CD14-positive monocyte (primary cell): ENCODE results near the gene ZNF181. TPM values are rescaled to one million over a fixed set of nuclear protein-coding genes. Genes with fewer than 3 reads are reported as not detected.
A peak's percentile ranks its signal among the peaks of the same experiment; 100 is the strongest.

Experiments used
- DNase-seq, 3 donors: peaks; one replicate each; pipeline ENCODE4 v3.0.0-alpha.2; 2011 to 2022
- H2AFZ ChIP-seq: 2 replicates; pipeline ENCODE4 v1.6.0; 2012; ENCODE audit warnings: mild to moderate bottlenecking, low read depth, low read length, inconsistent platforms; ENCODE audit not compliant: insufficient read depth, poor library complexity, severe bottlenecking
- H3K27ac ChIP-seq, 2 donors: 1 replicate in 1 of 2; 2 replicates in 1 of 2; pipeline ENCODE4 v1.5.1; 2012 to 2013; ENCODE audit warnings: low read length in 2 of 2, control low read depth in 1 of 2, inconsistent platforms in 1 of 2, low read depth in 1 of 2, mild to moderate bottlenecking in 1 of 2
- H3K27me3 ChIP-seq, 2 donors: one replicate each; pipeline versions ENCODE4 v1.6.0 to v1.6.1; 2011 to 2013; ENCODE audit warnings: low read length in 2 of 2; ENCODE audit not compliant: control insufficient read depth in 2 of 2, insufficient read depth in 2 of 2
- H3K36me3 ChIP-seq, 2 donors: replicated peaks in 1 of 2; 1 replicate in 1 of 2; 2 replicates in 1 of 2; pipeline versions ENCODE4 v1.5.1 to v1.6.1; 2012 to 2013; ENCODE audit warnings: low read length in 2 of 2, control low read depth in 1 of 2, inconsistent platforms in 1 of 2, mild to moderate bottlenecking in 1 of 2; ENCODE audit not compliant: insufficient read depth in 2 of 2, control insufficient read depth in 1 of 2
- H3K4me1 ChIP-seq, 2 donors: 1 replicate in 1 of 2; 2 replicates in 1 of 2; pipeline versions ENCODE4 v1.5.1 to v1.6.1; 2012 to 2013; ENCODE audit warnings: low read length in 2 of 2, control low read depth in 1 of 2, inconsistent platforms in 1 of 2, mild to moderate bottlenecking in 1 of 2, moderate library complexity in 1 of 2; ENCODE audit not compliant: insufficient read depth in 2 of 2, control insufficient read depth in 1 of 2
- H3K4me2 ChIP-seq: replicated peaks from 2 replicates; pipeline ENCODE3; 2012; ENCODE audit warnings: low read length, moderate library complexity, mild to moderate bottlenecking; ENCODE audit not compliant: poor library complexity, severe bottlenecking; ENCODE audit errors: extremely low read depth
- H3K4me3 ChIP-seq, 3 experiments: fragments of 200-600 bp in 1 of 3; sonication (generic) in 1 of 3; replicated peaks in 1 of 3; 1 replicate in 2 of 3; 2 replicates in 1 of 3; pipeline ENCODE4 v1.5.1; 2011 to 2013; ENCODE audit warnings: low read length in 3 of 3, mild to moderate bottlenecking in 3 of 3, control low read depth in 2 of 3, low read depth in 2 of 3, inconsistent platforms in 1 of 3, moderate library complexity in 1 of 3
- H3K79me2 ChIP-seq: 2 replicates; pipeline ENCODE4 v1.6.0; 2012; ENCODE audit warnings: mild to moderate bottlenecking, control low read depth, inconsistent platforms, low read length, moderate library complexity; ENCODE audit not compliant: insufficient read depth
- H3K9ac ChIP-seq: 2 replicates; pipeline ENCODE4 v1.6.0; 2017; ENCODE audit warnings: low read length, mild to moderate bottlenecking; ENCODE audit not compliant: insufficient read depth, poor library complexity, severe bottlenecking
- H3K9me3 ChIP-seq, 2 donors: replicated peaks in 1 of 2; 1 replicate in 1 of 2; 2 replicates in 1 of 2; pipeline versions ENCODE4 v1.5.1 to v1.6.1; 2012 to 2013; ENCODE audit warnings: low read length in 2 of 2, control low read depth in 1 of 2; ENCODE audit not compliant: control insufficient read depth in 1 of 2, insufficient read depth in 1 of 2
- H4K20me1 ChIP-seq: 2 replicates; pipeline ENCODE4 v1.6.0; 2012; ENCODE audit warnings: mild to moderate bottlenecking, low read length, control low read depth, moderate library complexity; ENCODE audit not compliant: insufficient read depth
- H3K27ac Mint-ChIP-seq, 7 donors: one replicate each; pipeline ENCODE4 v1.8.0; 2020; ENCODE audit warnings: mild to moderate bottlenecking in 7 of 7, mixed read lengths in 7 of 7, moderate library complexity in 6 of 7, inconsistent platforms in 2 of 7
- H3K27me3 Mint-ChIP-seq, 3 donors: one replicate each; pipeline ENCODE4 v1.8.0; 2021 to 2022; ENCODE audit warnings: low read depth in 3 of 3, mild to moderate bottlenecking in 3 of 3, mixed read lengths in 3 of 3, moderate library complexity in 3 of 3, inconsistent platforms in 1 of 3
- H3K36me3 Mint-ChIP-seq, 2 donors: one replicate each; pipeline ENCODE4 v1.8.0; 2020; ENCODE audit warnings: mixed read lengths in 2 of 2, inconsistent platforms in 1 of 2, mild to moderate bottlenecking in 1 of 2
- H3K4me1 Mint-ChIP-seq: one replicate; pipeline ENCODE4 v1.8.0; 2020; ENCODE audit warnings: mild to moderate bottlenecking, mixed read lengths
- H3K4me3 Mint-ChIP-seq, 2 donors: one replicate each; pipeline ENCODE4 v1.8.0; 2020; ENCODE audit warnings: mild to moderate bottlenecking in 2 of 2, mixed read lengths in 2 of 2, moderate library complexity in 1 of 2
- H3K9me3 Mint-ChIP-seq, 7 donors: one replicate each; pipeline ENCODE4 v1.8.0; 2020 to 2022; ENCODE audit warnings: mixed read lengths in 7 of 7, mild to moderate bottlenecking in 6 of 7, moderate library complexity in 6 of 7, inconsistent platforms in 2 of 7
- WGBS: methylation state at CpG from one replicate; pipeline ENCODE4 v1.1.5; 2013; ENCODE audit warnings: missing lambda C conversion rate; ENCODE audit not compliant: insufficient coverage; 5-methylcytosine and 5-hydroxymethylcytosine counted together
- intact Hi-C, 2 donors: fragments of 100-400 bp; cut with micrococcal nuclease; formaldehyde crosslinking; loops; one replicate each; pipeline versions ENCODE4 v1.15.0 to v1.15.1; 2023
- polyA plus RNA-seq, 3 donors: library from polyadenylated mRNA; depleted of rRNA in 1 of 3; unstranded in 2 of 3; stranded (reverse) in 1 of 3; fragments of 300-500 nt in 2 of 3; fragments of >200 nt in 1 of 3; fragmentation: Illumina TruSeq in 2 of 3; gene quantifications; 1 replicate in 2 of 3; 2 replicates in 1 of 3; pipeline ENCODE4 v1.2.3, GENCODE V29; 2012 to 2021
- TF ChIP-seq, protein P1 (sequence below): fragments of 200-600 bp; IDR thresholded peaks from one replicate; pipeline ENCODE4 v1.8.0; 2022; ENCODE audit warnings: antibody characterized with exemption, mild to moderate bottlenecking

Gene ZNF181
- polyA plus RNA-seq, 3 donors, result 2.3 to 5.7 (median 3.0) TPM

DNA sequence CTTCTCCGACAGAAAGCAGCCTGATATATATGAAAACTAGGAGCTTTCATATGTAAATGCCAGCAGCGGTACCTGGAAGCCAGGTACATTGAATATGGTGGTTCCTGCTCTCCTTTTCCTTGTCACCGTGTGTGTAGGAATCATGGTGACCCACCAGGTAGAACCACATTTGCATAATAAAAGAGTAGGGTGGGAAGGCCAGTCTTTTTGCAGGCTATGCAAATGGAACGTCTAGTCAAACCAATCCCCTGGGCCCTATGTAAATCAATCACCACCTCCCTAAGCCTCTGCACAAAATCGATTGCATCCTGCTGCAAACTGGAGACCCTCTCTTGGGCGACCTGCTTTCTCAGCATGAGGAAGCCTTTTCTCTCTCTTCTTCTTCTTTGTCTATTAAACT lies 22.2 kb upstream of the ZNF181 start:
- peaks cover 27 to 54% (median 37%) of the 10 kb centered on the region in 7 donors for H3K9me3 Mint-ChIP-seq
- DNase-seq, result no peak
- Histone ChIP-seq H3K27ac (no peak overlapping the region), H4K20me1 (no peaks in the 10 kb centered on the region), H2AFZ (no peak overlapping the region), H3K27me3 (no peaks in the 10 kb centered on the region), H3K4me3 (no peak overlapping the region), H3K79me2 (no peaks in the 10 kb centered on the region), H3K36me3 (no peaks in the 10 kb centered on the region), H3K9me3 (peaks cover 27 to 55% of the 10 kb centered on the region in 2 donors), H3K9ac (no peak overlapping the region), H3K4me2 (no peak overlapping the region), H3K4me1 (no peaks in the 10 kb centered on the region)
- peaks cover 0 to 9% (median 3%) of the 10 kb centered on the region in 3 donors for H3K27me3 Mint-ChIP-seq
- no peaks in the 10 kb centered on the region for H3K36me3 Mint-ChIP-seq
- no peak overlapping the region for H3K4me3 Mint-ChIP-seq
- TF ChIP-seq, protein P1, sequence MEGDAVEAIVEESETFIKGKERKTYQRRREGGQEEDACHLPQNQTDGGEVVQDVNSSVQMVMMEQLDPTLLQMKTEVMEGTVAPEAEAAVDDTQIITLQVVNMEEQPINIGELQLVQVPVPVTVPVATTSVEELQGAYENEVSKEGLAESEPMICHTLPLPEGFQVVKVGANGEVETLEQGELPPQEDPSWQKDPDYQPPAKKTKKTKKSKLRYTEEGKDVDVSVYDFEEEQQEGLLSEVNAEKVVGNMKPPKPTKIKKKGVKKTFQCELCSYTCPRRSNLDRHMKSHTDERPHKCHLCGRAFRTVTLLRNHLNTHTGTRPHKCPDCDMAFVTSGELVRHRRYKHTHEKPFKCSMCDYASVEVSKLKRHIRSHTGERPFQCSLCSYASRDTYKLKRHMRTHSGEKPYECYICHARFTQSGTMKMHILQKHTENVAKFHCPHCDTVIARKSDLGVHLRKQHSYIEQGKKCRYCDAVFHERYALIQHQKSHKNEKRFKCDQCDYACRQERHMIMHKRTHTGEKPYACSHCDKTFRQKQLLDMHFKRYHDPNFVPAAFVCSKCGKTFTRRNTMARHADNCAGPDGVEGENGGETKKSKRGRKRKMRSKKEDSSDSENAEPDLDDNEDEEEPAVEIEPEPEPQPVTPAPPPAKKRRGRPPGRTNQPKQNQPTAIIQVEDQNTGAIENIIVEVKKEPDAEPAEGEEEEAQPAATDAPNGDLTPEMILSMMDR, result no peak
- H3K4me1 Mint-ChIP-seq, result no peaks in the 10 kb centered on the region
- intact Hi-C loops, result loop anchor here (1.0 to 5.0 kb wide), 3 partner anchors 73 to 210 kb away; no protein-coding TSS in a partner anchor
- no peak overlapping the region for H3K27ac Mint-ChIP-seq
- 95% methylated on average over 2 of the region's 6 CpGs for WGBS

DNA sequence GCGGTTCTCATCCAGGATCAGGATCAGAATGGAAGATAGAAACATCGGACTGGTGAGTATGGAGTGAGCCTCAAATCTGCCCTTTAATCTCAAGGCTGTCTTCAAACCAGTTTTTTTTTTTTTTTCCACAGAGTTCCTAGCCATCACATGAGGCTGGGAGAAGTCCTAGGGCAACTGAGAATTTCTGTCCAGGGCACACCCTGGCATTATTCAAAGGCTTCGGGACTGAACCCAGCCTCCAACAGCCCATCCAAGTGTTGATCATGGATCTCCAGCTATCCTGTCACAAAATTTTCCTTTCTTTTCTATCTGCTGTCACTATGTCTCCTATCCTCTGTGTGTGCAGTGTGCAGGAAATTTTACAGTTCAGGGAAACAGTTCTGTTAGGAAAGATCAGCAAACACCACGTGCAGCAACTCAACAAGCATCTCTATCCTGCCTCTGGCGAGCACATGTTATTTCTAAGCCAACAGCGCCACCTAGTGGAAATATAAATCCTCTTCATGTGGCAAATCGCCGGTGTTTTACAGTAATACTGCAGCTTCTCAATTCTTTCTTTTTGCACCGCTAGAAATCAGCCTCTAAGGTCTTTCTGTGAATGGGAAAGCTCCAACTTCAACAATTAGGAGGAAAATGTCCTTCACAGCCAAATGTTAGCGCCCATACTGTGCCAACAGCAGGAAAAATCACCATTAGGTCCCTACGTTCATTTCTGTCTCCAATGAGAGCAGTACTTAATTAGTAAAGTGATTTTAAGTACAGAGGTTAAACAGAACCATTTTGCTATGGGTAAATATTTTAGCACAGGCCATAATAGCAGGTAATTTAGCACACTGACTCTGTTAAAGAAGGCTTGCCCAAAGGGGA lies 21.4 kb upstream of the ZNF181 start:
- peak; percentile 51 to 61 (median 57) for DNase-seq
- no peak overlapping the region for H3K27ac ChIP-seq
- 100% methylated on average over 1 of the region's 11 CpGs for WGBS
- H3K4me3 Mint-ChIP-seq, result no peak overlapping the region
- peaks cover 0 to 11% (median 3%) of the 10 kb centered on the region in 3 donors for H3K27me3 Mint-ChIP-seq
- H3K9me3 ChIP-seq, result peaks cover 23 to 50% of the 10 kb centered on the region in 2 donors
- no peak overlapping the region for H2AFZ ChIP-seq
- no peaks in the 10 kb centered on the region for H3K36me3 Mint-ChIP-seq
- TF ChIP-seq, protein P1, result peak; percentile 78
- no peaks in the 10 kb centered on the region for H3K27me3 ChIP-seq
- no peaks in the 10 kb centered on the region for H4K20me1 ChIP-seq
- no peak overlapping the region for H3K4me2 ChIP-seq
- no peak overlapping the region for H3K27ac Mint-ChIP-seq
- intact Hi-C loops, result loop anchor here (1.0 to 5.0 kb wide), 3 partner anchors 73 to 210 kb away; no protein-coding TSS in a partner anchor
- H3K9me3 Mint-ChIP-seq, result peaks cover 24 to 50% (median 33%) of the 10 kb centered on the region in 7 donors
- H3K79me2 ChIP-seq, result no peaks in the 10 kb centered on the region
- H3K9ac ChIP-seq, result no peak overlapping the region
- H3K36me3 ChIP-seq, result no peaks in the 10 kb centered on the region
- no peaks in the 10 kb centered on the region for H3K4me1 Mint-ChIP-seq
- H3K4me3 ChIP-seq, result no peak overlapping the region
- H3K4me1 ChIP-seq, result no peaks in the 10 kb centered on the region
